ENCODE measurements around the gene SLC1A6.

SLC1A6 gene

GRCh38 chr19:14977128-14977527 lies 2.5 kb downstream of the SLC1A6 start:
- TF ChIP-seq GATA2 (IDR thresholded peaks at IDR 0.05; ENCODE audit: low read depth, low read length) = no peak
- no peak for TF ChIP-seq GATA3 (IDR thresholded peaks at IDR 0.05; ENCODE audit: low read depth, low read length)

- no peak for TF ChIP-seq GATA2 (IDR thresholded peaks at IDR 0.05; ENCODE audit: low read depth, low read length)
- TF ChIP-seq GATA3 (IDR thresholded peaks at IDR 0.05; ENCODE audit: low read depth, low read length) = no peak
Observed at GRCh38 chr19:14974488-14974887, 5.2 kb downstream of the SLC1A6 start.

GRCh38 chr19:14972676-14973075 lies 7.0 kb downstream of the SLC1A6 start:
- no peak for TF ChIP-seq GATA2 (IDR thresholded peaks at IDR 0.05; ENCODE audit: low read depth, low read length)
- no peak for TF ChIP-seq GATA3 (IDR thresholded peaks at IDR 0.05; ENCODE audit: low read depth, low read length)

- no peak for TF ChIP-seq GATA3 (IDR thresholded peaks at IDR 0.05; ENCODE audit: low read depth, low read length)
- no peak for TF ChIP-seq GATA2 (IDR thresholded peaks at IDR 0.05; ENCODE audit: low read depth, low read length)
Observed at GRCh38 chr19:14971474-14971873, 8.2 kb downstream of the SLC1A6 start.

- no peak for TF ChIP-seq GATA2 (IDR thresholded peaks at IDR 0.05; ENCODE audit: low read depth, low read length)
- TF ChIP-seq GATA3 (IDR thresholded peaks at IDR 0.05; ENCODE audit: low read depth, low read length) = no peak
Observed at GRCh38 chr19:14968247-14968646, 11.4 kb downstream of the SLC1A6 start.

GRCh38 chr19:14961956-14962685 lies 17.5 kb downstream of the SLC1A6 start:
- TF ChIP-seq GATA2 (IDR thresholded peaks at IDR 0.05; ENCODE audit: low read depth, low read length) (no peak), GATA3 (IDR thresholded peaks at IDR 0.05; ENCODE audit: low read depth, low read length) (no peak)

- TF ChIP-seq GATA3 (IDR thresholded peaks at IDR 0.05; ENCODE audit: low read depth, low read length) = no peak
- TF ChIP-seq GATA2 (IDR thresholded peaks at IDR 0.05; ENCODE audit: low read depth, low read length) = no peak
Observed at GRCh38 chr19:14959263-14959662, 20.4 kb downstream of the SLC1A6 start.

GRCh38 chr19:14957464-14957863 lies 22.2 kb downstream of the SLC1A6 start:
- TF ChIP-seq GATA3 (IDR thresholded peaks at IDR 0.05; ENCODE audit: low read depth, low read length) = no peak
- TF ChIP-seq GATA2 (IDR thresholded peaks at IDR 0.05; ENCODE audit: low read depth, low read length) = no peak

- no peak for TF ChIP-seq GATA2 (IDR thresholded peaks at IDR 0.05; ENCODE audit: low read depth, low read length)
- no peak for TF ChIP-seq GATA3 (IDR thresholded peaks at IDR 0.05; ENCODE audit: low read depth, low read length)
Observed at GRCh38 chr19:14954071-14954655, 25.5 kb downstream of the SLC1A6 start.

GRCh38 chr19:14952767-14953166 lies 26.9 kb downstream of the SLC1A6 start:
- TF ChIP-seq GATA3 (IDR thresholded peaks at IDR 0.05; ENCODE audit: low read depth, low read length) = no peak

GRCh38 chr19:14950421-14950820 lies 29.2 kb downstream of the SLC1A6 start:
- TF ChIP-seq GATA2 (IDR thresholded peaks at IDR 0.05; ENCODE audit: low read depth, low read length) = no peak
- TF ChIP-seq GATA3 (IDR thresholded peaks at IDR 0.05; ENCODE audit: low read depth, low read length) = no peak

GRCh38 chr19:14949876-14950275 lies 29.8 kb downstream of the SLC1A6 start:
- TF ChIP-seq GATA3 (IDR thresholded peaks at IDR 0.05; ENCODE audit: low read depth, low read length) = no peak
- TF ChIP-seq GATA2 (IDR thresholded peaks at IDR 0.05; ENCODE audit: low read depth, low read length) = no peak

- no peak for TF ChIP-seq GATA3 (IDR thresholded peaks at IDR 0.05; ENCODE audit: low read depth, low read length)
- TF ChIP-seq GATA2 (IDR thresholded peaks at IDR 0.05; ENCODE audit: low read depth, low read length) = no peak
Observed at GRCh38 chr19:14944456-14944855, 35.2 kb downstream of the SLC1A6 start.

GRCh38 chr19:14943601-14944000 lies 36.1 kb downstream of the SLC1A6 start:
- TF ChIP-seq GATA2 (IDR thresholded peaks at IDR 0.05; ENCODE audit: low read depth, low read length) (no peak), GATA3 (IDR thresholded peaks at IDR 0.05; ENCODE audit: low read depth, low read length) (no peak)

GRCh38 chr19:14941189-14941588 lies 38.5 kb downstream of the SLC1A6 start, which contains the start of gene OR7C2:
Gene OR7C2 (plus strand): TSS chr19:14941489. CDS start chr19:14941489, 0 bp downstream.
- TF ChIP-seq GATA2 (IDR thresholded peaks at IDR 0.05; ENCODE audit: low read depth, low read length) (no peak), GATA3 (IDR thresholded peaks at IDR 0.05; ENCODE audit: low read depth, low read length) (no peak)

Data from SH-SY5Y (cell line).